ENCODE data around the gene GBE1.

The GBE1 gene

GRCh38 chr3:81462921-81463320, 298.5 kb downstream of the GBE1 start:
- DNase-seq, result no peak

GRCh38 chr3:81459733-81460132, 301.7 kb downstream of the GBE1 start:
- DNase-seq, result no peak

- DNase-seq, result no peak
Observed at GRCh38 chr3:81452418-81452817, 309.0 kb downstream of the GBE1 start.

GRCh38 chr3:81451611-81452010, 309.8 kb downstream of the GBE1 start:
- no peak for DNase-seq

- DNase-seq, result no peak
Observed at GRCh38 chr3:81451140-81451539, 310.3 kb downstream of the GBE1 start.

- DNase-seq, result no peak
Observed at GRCh38 chr3:81446806-81447205, 314.6 kb downstream of the GBE1 start.

- DNase-seq, result no peak
Observed at GRCh38 chr3:81445712-81446111, 315.7 kb downstream of the GBE1 start.

- no peak for DNase-seq
Observed at GRCh38 chr3:81444817-81445460, 316.5 kb downstream of the GBE1 start.

GRCh38 chr3:81443958-81444357, 317.5 kb downstream of the GBE1 start:
- DNase-seq, result no peak

GRCh38 chr3:81443457-81443782, 318.0 kb downstream of the GBE1 start:
- no peak for DNase-seq

GRCh38 chr3:81442758-81443456, 318.5 kb downstream of the GBE1 start:
- DNase-seq, result no peak

GRCh38 chr3:81440661-81441060, 320.8 kb downstream of the GBE1 start:
- no peak for DNase-seq
